ENCODE measurements around the gene MFAP3. TPM values are rescaled to one million over a fixed set of nuclear protein-coding genes. Genes with fewer than 3 reads are reported as not detected.

Gene MFAP3
- total and polyA plus RNA-seq, 7 donors, result 8.2 to 45.5 (median 23.0) TPM

- 94 to 99% (median 96%) methylated on average over 3 of the region's 3 CpGs for WGBS, 3 donors
- Histone ChIP-seq H3K27ac (no peak overlapping the region), H3K27me3 (ENCODE audit: insufficient read depth in 3 of 3, low read length in 2 of 3) (no peaks in the 10 kb centered on the region), H3K36me3 (ENCODE audit: insufficient read depth in 1 of 2, low read depth in 1 of 2) (peaks cover 0 to 47% of the 10 kb centered on the region in 2 donors), H3K4me3 (no peak overlapping the region), H3K9me3 (no peaks in the 10 kb centered on the region), H3K4me1 (peaks cover 12% of the 10 kb centered on the region)
- no peak for ATAC-seq
- intact Hi-C loops (cut with DNase I), result no loop called here
- no peak for DNase-seq
- no peak for TF ChIP-seq CTCF (IDR thresholded peaks at IDR 0.05)
Observed at GRCh38 chr5:154034944-154035343, 3.8 kb upstream of the MFAP3 start.

- Histone ChIP-seq H3K36me3 (ENCODE audit: insufficient read depth in 1 of 2, low read depth in 1 of 2) (peaks cover 0 to 13% of the 10 kb centered on the region in 2 donors), H3K27ac (peak overlapping the region; percentile 89), H3K4me3 (peak overlapping the region; percentile 91), H3K9me3 (no peaks in the 10 kb centered on the region), H3K27me3 (ENCODE audit: insufficient read depth in 3 of 3, low read length in 2 of 3) (no peaks in the 10 kb centered on the region), H3K4me1 (peaks cover 37% of the 10 kb centered on the region)
- DNase-seq, result no peak
- no peak for TF ChIP-seq CTCF (IDR thresholded peaks at IDR 0.05)
- intact Hi-C loops (cut with DNase I), result no loop called here
- WGBS, 3 donors, result 0 to 1% (median 1%) methylated on average over 22 of the region's 22 CpGs
- ATAC-seq, result peak; percentile 62 to 72 (median 70)
Observed at GRCh38 chr5:154038261-154038706, 483 bp upstream of the MFAP3 start.

- H3K4me3 ChIP-seq, result peak overlapping the region; percentile 91
- no peaks in the 10 kb centered on the region for H3K27me3 ChIP-seq (ENCODE audit: insufficient read depth in 3 of 3, low read length in 2 of 3)
- H3K9me3 ChIP-seq, result no peaks in the 10 kb centered on the region
- H3K4me1 ChIP-seq, result peaks cover 41% of the 10 kb centered on the region
- H3K27ac ChIP-seq, result peak overlapping the region; percentile 89
- intact Hi-C loops (cut with DNase I), result no loop called here
- ATAC-seq, result no peak
- peaks cover 0 to 2% of the 10 kb centered on the region in 2 donors for H3K36me3 ChIP-seq (ENCODE audit: insufficient read depth in 1 of 2, low read depth in 1 of 2)
- 15 to 26% (median 25%) methylated on average over 1 of the region's 1 CpG for WGBS, 3 donors
- TF ChIP-seq CTCF (IDR thresholded peaks at IDR 0.05), result no peak
- DNase-seq, result no peak
Observed at GRCh38 chr5:154039458-154039829, 677 bp downstream of the MFAP3 start.

- peaks cover 34% of the 10 kb centered on the region for H3K4me1 ChIP-seq
- 44 to 49% (median 45%) methylated on average over 2 of the region's 2 CpGs for WGBS, 3 donors
- no peaks in the 10 kb centered on the region for H3K36me3 ChIP-seq (ENCODE audit: insufficient read depth in 1 of 2, low read depth in 1 of 2)
- no peaks in the 10 kb centered on the region for H3K9me3 ChIP-seq
- ATAC-seq (no peak), DNase-seq (no peak)
- no peaks in the 10 kb centered on the region for H3K27me3 ChIP-seq (ENCODE audit: insufficient read depth in 3 of 3, low read length in 2 of 3)
- no peak for TF ChIP-seq CTCF (IDR thresholded peaks at IDR 0.05)
- no peak overlapping the region for H3K4me3 ChIP-seq
- no peak overlapping the region for H3K27ac ChIP-seq
- intact Hi-C loops (cut with DNase I), result no loop called here
Observed at GRCh38 chr5:154042766-154043165, 4.0 kb downstream of the MFAP3 start.

GRCh38 chr5:154044099-154044498 is 5.3 kb downstream of the MFAP3 start:
- intact Hi-C loops (cut with DNase I), result no loop called here
- H3K27ac ChIP-seq, result no peak overlapping the region
- no peaks in the 10 kb centered on the region for H3K36me3 ChIP-seq (ENCODE audit: insufficient read depth in 1 of 2, low read depth in 1 of 2)
- 76 to 88% (median 84%) methylated on average over 3 of the region's 3 CpGs for WGBS, 3 donors
- no peak for TF ChIP-seq CTCF (IDR thresholded peaks at IDR 0.05)
- no peak overlapping the region for H3K4me3 ChIP-seq
- peaks cover 43% of the 10 kb centered on the region for H3K4me1 ChIP-seq
- H3K27me3 ChIP-seq (ENCODE audit: insufficient read depth in 3 of 3, low read length in 2 of 3), result no peaks in the 10 kb centered on the region
- no peaks in the 10 kb centered on the region for H3K9me3 ChIP-seq
- ATAC-seq (no peak), DNase-seq (no peak)
